ENCODE results near the gene PLCH2.

The PLCH2 gene

DNA sequence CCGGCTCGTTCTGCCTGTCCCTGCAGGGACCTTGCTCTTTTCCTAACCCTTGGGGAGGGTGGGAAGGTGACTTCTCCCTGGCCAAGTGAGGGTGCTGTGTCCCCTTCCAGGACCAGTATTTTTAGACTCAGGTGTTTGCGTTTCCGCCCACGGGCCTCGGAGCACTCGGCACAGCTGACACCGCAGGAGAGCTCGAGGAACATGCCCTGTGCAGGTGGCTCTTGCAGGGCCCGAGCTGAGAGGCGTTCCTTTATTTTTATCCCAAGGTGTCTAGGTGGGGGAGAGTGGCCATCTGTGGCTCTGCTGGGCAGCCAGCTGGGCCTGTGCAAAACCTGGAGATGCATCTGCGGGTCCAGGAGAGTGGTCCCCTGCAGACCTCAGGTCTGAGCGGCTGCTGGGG lies 16.0 kb downstream of the PLCH2 start:
- no peaks in the 10 kb centered on the region; the same call in 1 of the 2 replicates for H3K27me3 ChIP-seq (replicated peaks; ENCODE audit: control insufficient read depth, insufficient read depth, low read length)
- TF ChIP-seq CTCF (IDR thresholded peaks at IDR 0.05; ENCODE audit: insufficient read depth, low read length, poor library complexity, severe bottlenecking), result no peak
- DNase-seq (ENCODE audit: extremely low read depth, insufficient read length), result no peak
- H3K4me3 ChIP-seq (replicated peaks; ENCODE audit: low read depth, low read length), result no peak overlapping the region
- no peaks in the 10 kb centered on the region for H3K36me3 ChIP-seq (ENCODE audit: control insufficient read depth, insufficient read depth, low read length)

DNA sequence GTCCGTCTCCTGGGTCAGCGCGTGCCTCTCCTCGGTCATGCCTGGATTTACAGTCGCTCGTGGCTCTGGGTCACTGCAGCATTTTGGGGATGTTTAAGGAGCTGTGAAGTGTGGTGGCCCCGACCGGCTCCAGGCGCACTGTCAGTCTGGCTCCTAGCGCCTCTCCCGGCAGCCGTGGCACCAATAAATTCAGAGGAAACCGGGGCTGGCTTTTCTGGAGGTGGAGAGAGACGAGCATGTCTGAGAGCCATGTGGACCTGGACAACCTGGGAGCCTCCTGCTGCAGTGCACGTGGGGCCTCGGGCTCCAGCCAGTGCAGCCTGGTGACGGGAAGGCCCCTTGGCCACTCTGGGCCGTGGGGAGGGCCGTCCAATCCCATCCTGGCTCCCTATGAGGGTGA lies 17.1 kb downstream of the PLCH2 start:
- no peak for TF ChIP-seq CTCF (IDR thresholded peaks at IDR 0.05; ENCODE audit: insufficient read depth, low read length, poor library complexity, severe bottlenecking)
- Histone ChIP-seq H3K27me3 (replicated peaks; ENCODE audit: control insufficient read depth, insufficient read depth, low read length) (no peaks in the 10 kb centered on the region; the same call in 1 of the 2 replicates), H3K4me3 (replicated peaks; ENCODE audit: low read depth, low read length) (no peak overlapping the region), H3K36me3 (ENCODE audit: control insufficient read depth, insufficient read depth, low read length) (no peaks in the 10 kb centered on the region)
- DNase-seq (ENCODE audit: extremely low read depth, insufficient read length), result no peak

DNA sequence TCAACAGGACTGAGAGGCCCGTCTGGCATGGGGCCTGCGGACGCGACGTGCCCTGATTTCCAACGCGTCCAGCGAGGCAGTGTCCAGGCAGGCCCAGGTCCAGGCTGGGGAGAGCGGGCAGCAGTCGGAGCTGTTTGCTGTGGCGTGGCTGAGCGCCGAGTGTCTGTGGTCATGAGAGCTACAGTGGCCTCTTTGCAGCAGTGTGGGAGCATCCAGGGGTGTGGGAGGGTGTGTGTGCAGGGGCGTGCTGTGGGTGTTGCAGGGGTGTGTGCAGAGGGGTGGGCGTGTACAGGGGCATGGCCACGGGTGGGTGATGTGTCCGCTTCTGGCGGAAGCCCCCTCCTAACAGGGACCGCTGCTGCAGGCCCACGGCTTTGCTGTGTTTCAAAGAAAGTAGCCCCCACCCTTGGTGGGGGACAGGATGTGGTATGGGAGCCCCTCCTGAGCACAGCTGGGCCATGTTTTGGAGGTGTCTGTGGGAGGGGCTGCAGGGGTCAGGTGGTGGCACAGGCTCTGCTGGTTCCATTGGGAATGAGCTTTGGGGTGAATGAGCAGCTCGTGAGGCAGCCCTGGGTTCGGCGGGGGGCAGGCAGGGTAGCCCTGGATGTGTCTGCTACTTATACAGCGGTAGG lies 17.7 kb downstream of the PLCH2 start:
- DNase-seq (ENCODE audit: extremely low read depth, insufficient read length), result no peak
- no peaks in the 10 kb centered on the region; the same call in 1 of the 2 replicates for H3K27me3 ChIP-seq (replicated peaks; ENCODE audit: control insufficient read depth, insufficient read depth, low read length)
- TF ChIP-seq CTCF (IDR thresholded peaks at IDR 0.05; ENCODE audit: insufficient read depth, low read length, poor library complexity, severe bottlenecking), result no peak
- H3K36me3 ChIP-seq (ENCODE audit: control insufficient read depth, insufficient read depth, low read length), result no peaks in the 10 kb centered on the region
- no peak overlapping the region for H3K4me3 ChIP-seq (replicated peaks; ENCODE audit: low read depth, low read length)

DNA sequence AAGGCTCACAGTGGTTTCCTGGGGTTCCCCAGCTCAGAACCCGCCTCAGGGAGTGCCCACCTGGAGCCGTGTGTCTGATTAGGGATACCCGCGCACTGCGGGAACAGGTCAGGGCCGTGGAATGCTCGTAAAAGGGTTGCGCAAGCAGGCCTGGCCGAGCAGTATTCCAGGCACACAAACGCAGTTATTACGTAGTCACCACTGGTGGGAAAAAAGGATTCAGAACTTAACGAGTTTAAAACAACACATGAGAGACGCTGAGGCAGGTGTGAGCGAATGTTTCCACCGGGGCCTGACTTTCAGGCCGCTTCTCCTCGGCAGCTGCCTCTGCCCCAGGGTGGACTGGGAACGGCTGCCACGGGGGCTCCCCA lies 18.2 kb downstream of the PLCH2 start:
- TF ChIP-seq CTCF (IDR thresholded peaks at IDR 0.05; ENCODE audit: insufficient read depth, low read length, poor library complexity, severe bottlenecking), result no peak
- Histone ChIP-seq H3K4me3 (replicated peaks; ENCODE audit: low read depth, low read length) (no peak overlapping the region), H3K27me3 (replicated peaks; ENCODE audit: control insufficient read depth, insufficient read depth, low read length) (no peaks in the 10 kb centered on the region; the same call in 1 of the 2 replicates), H3K36me3 (ENCODE audit: control insufficient read depth, insufficient read depth, low read length) (no peaks in the 10 kb centered on the region)
- DNase-seq (ENCODE audit: extremely low read depth, insufficient read length), result no peak

- TF ChIP-seq CTCF (IDR thresholded peaks at IDR 0.05; ENCODE audit: insufficient read depth, low read length, poor library complexity, severe bottlenecking), result no peak
- H3K4me3 ChIP-seq (replicated peaks; ENCODE audit: low read depth, low read length), result no peak overlapping the region
- DNase-seq (ENCODE audit: extremely low read depth, insufficient read length), result no peak
- H3K36me3 ChIP-seq (ENCODE audit: control insufficient read depth, insufficient read depth, low read length), result no peaks in the 10 kb centered on the region
- H3K27me3 ChIP-seq (replicated peaks; ENCODE audit: control insufficient read depth, insufficient read depth, low read length), result no peaks in the 10 kb centered on the region; the same call in 1 of the 2 replicates
Observed at GRCh38 chr1:2495026-2495425, 18.9 kb downstream of the PLCH2 start.

DNA sequence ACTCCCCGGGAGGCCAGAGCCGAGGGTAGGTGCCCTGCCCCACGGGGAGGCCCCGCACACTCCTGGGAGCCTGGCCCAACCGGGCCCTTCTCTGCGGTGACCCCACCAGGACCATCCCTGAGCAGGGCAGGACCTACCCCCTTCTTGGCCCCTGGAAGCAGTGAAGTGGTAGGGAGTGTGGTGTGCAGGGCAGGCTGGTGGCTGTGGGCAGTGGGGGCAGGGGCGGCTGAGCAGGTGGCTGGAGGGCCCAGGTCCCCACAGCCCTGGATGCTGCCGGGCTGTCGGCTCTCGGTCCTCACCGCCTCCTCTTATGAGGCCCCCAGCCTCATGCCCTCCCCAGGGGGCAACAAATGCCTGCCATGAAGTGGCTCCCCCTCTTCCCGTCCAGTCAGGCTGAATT lies 19.5 kb downstream of the PLCH2 start:
- no peaks in the 10 kb centered on the region for H3K36me3 ChIP-seq (ENCODE audit: control insufficient read depth, insufficient read depth, low read length)
- no peak overlapping the region for H3K4me3 ChIP-seq (replicated peaks; ENCODE audit: low read depth, low read length)
- no peak for TF ChIP-seq CTCF (IDR thresholded peaks at IDR 0.05; ENCODE audit: insufficient read depth, low read length, poor library complexity, severe bottlenecking)
- no peak for DNase-seq (ENCODE audit: extremely low read depth, insufficient read length)
- no peaks in the 10 kb centered on the region; the same call in 1 of the 2 replicates for H3K27me3 ChIP-seq (replicated peaks; ENCODE audit: control insufficient read depth, insufficient read depth, low read length)
